SK-N-SH (cell line): ENCODE results near the gene SESTD1.

Experiments
- CTCF ChIP-seq: fragments of 200-600 bp; sonication (generic); IDR thresholded peaks from 2 replicates; pipeline ENCODE4 v1.6.1; 2017; ENCODE audit warnings: antibody characterized with exemption, mild to moderate bottlenecking, moderate library complexity
- EP300 ChIP-seq, 2 experiments: IDR thresholded peaks; 2 replicates each; pipeline versions ENCODE4 v1.4.0 to v1.6.1; 2012; ENCODE audit warnings: borderline replicate concordance in 1 of 2, low read depth in 1 of 2, low read length in 1 of 2
- FOXM1 ChIP-seq: IDR thresholded peaks from 2 replicates; pipeline ENCODE4 v1.4.0; 2012; ENCODE audit warnings: low read depth, mild to moderate bottlenecking
- MEF2A ChIP-seq: IDR thresholded peaks from 2 replicates; pipeline ENCODE4 v1.4.0; 2012; ENCODE audit warnings: low read depth, borderline replicate concordance
- PBX3 ChIP-seq: IDR thresholded peaks from 2 replicates; pipeline ENCODE4; 2012
- POLR2AphosphoS5 ChIP-seq: IDR thresholded peaks from 2 replicates; pipeline ENCODE4 v1.6.1; 2012; ENCODE audit warnings: low read depth, low read length
- RCOR1 ChIP-seq: fragments of 150-350 bp; IDR thresholded peaks from 2 replicates; pipeline ENCODE4 v1.6.1; 2017; ENCODE audit warnings: antibody characterized with exemption, low read length
- REST ChIP-seq: IDR thresholded peaks from 2 replicates; pipeline ENCODE4 v1.6.1; 2012; ENCODE audit warnings: mild to moderate bottlenecking, low read depth, low read length, moderate library complexity
- USF1 ChIP-seq: IDR thresholded peaks from 2 replicates; pipeline ENCODE4 v1.4.0; 2012; ENCODE audit warnings: low read depth, borderline replicate concordance
- YY1 ChIP-seq: IDR thresholded peaks from 2 replicates; pipeline ENCODE4 v1.4.0; 2012; ENCODE audit warnings: low read depth, mild to moderate bottlenecking

GRCh38 chr2:179237209-179237946, 27.3 kb downstream of the SESTD1 start:
- TF ChIP-seq CTCF: no peak
- TF ChIP-seq POLR2AphosphoS5: no peak
- TF ChIP-seq YY1: no peak
- no peak for TF ChIP-seq RCOR1
- no peak for TF ChIP-seq REST
- no peak for TF ChIP-seq USF1
- no peak for TF ChIP-seq EP300 (IDR thresholded peaks at IDR 0.05; ENCODE audit: borderline replicate concordance in 1 of 2, low read depth in 1 of 2, low read length in 1 of 2)
- TF ChIP-seq PBX3: no peak
- TF ChIP-seq MEF2A: no peak
- no peak for TF ChIP-seq FOXM1
